ENCODE measurements around the gene COTL1.

DNA sequence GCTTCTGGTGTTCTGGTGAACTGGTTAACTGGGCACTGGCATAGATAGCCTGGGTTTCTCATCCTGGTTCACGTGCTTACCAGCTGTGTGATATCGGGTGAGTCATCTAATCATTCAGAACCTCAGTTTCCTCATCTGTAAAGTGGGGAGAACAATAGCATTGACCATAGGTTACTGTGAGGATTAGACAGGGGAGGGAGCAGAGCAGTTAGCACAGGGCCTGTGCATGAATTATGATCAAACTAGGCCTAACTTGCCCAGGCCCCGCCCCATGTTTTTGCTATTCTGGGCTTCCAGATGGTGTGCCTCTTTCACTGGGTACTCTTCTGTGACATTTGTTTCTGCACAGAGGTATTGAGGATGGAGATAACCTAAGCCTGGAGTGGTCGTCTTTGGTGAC lies 25.8 kb upstream of the COTL1 start:
- no peak for TF ChIP-seq POLR2A (IDR thresholded peaks at IDR 0.05)
- TF ChIP-seq, protein P1, sequence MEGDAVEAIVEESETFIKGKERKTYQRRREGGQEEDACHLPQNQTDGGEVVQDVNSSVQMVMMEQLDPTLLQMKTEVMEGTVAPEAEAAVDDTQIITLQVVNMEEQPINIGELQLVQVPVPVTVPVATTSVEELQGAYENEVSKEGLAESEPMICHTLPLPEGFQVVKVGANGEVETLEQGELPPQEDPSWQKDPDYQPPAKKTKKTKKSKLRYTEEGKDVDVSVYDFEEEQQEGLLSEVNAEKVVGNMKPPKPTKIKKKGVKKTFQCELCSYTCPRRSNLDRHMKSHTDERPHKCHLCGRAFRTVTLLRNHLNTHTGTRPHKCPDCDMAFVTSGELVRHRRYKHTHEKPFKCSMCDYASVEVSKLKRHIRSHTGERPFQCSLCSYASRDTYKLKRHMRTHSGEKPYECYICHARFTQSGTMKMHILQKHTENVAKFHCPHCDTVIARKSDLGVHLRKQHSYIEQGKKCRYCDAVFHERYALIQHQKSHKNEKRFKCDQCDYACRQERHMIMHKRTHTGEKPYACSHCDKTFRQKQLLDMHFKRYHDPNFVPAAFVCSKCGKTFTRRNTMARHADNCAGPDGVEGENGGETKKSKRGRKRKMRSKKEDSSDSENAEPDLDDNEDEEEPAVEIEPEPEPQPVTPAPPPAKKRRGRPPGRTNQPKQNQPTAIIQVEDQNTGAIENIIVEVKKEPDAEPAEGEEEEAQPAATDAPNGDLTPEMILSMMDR (IDR thresholded peaks at IDR 0.05), result no peak

Measured in heart left ventricle (tissue), 13 donors.